ENCODE data around the gene KAT6B.

DNA sequence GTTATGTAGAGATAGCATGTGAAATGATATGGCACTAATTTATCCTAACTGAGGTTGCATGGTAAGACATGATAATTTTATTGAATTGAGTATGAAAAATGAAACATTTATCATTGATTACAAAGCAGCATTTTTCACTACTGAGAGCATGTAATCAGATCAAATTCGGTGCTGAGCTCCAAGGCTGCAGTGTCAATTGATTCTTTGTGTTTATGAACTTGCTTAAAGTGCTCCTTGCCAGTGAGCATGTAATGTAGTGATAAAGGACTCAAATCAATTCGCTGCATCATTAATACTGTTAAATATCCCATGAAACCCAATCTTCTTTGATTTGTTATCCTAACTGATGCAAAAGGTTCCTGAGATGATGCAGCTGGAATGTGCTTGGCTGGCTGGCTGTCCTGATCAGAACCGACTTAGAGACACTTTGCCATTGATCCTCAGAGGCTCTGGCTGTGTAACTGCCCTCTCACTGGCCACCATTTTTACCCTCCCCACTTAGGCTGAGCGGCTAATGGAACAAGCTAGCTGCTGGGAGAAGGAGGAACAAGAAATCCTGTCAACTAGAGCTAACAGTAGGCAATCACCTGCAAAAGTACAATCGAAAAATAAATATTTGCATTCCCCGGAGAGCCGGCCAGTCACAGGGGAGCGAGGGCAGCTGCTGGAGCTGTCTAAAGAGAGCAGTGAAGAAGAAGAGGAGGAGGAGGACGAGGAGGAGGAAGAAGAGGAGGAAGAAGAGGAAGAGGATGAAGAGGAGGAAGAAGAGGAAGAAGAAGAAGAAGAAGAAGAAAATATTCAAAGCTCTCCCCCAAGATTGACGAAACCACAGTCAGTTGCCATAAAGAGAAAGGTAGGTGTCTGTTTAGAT lies 195.2 kb downstream of the KAT6B start:
- TF ChIP-seq POLR2A (IDR thresholded peaks at IDR 0.05) (no peak), POLR2AphosphoS5 (IDR thresholded peaks at IDR 0.05) (peak in 1 of 3 donors; percentile 14), CTCF (IDR thresholded peaks at IDR 0.05) (no peak), EP300 (IDR thresholded peaks at IDR 0.05) (no peak)

Data from stomach (tissue), 4 donors.